HepG2 (cell line): ENCODE data around the gene DGAT2.
A peak's percentile ranks its signal among the peaks of the same experiment; 100 is the strongest.

Experiments used
- CTCF ChIP-seq: sonication (generic); formaldehyde crosslinking; IDR thresholded peaks from 2 replicates; pipeline ENCODE4 v1.5.0; 2020; ENCODE audit warnings: mild to moderate bottlenecking, missing genetic modification reagents, moderate library complexity
- EP300 ChIP-seq, 3 experiments: sonication (generic) in 1 of 3; formaldehyde crosslinking in 1 of 3; IDR thresholded peaks; 2 replicates each; pipeline versions ENCODE4 v1.5.1 to v1.6.1; 2011 to 2020; ENCODE audit warnings: low read depth in 2 of 3, low read length in 2 of 3, borderline replicate concordance in 1 of 3, improper control_type of control experiment in 1 of 3, mild to moderate bottlenecking in 1 of 3, missing genetic modification reagents in 1 of 3, moderate library complexity in 1 of 3
- HNRNPH1 ChIP-seq: fragments of 200-400 bp; formaldehyde crosslinking; optimal IDR thresholded peaks from 2 replicates; pipeline ENCODE3; 2017; ENCODE audit warnings: mild to moderate bottlenecking, low read depth, low read length
- JUND ChIP-seq: sonication (generic); formaldehyde crosslinking; IDR thresholded peaks from 2 replicates; pipeline ENCODE4 v1.8.0; 2022; ENCODE audit warnings: mild to moderate bottlenecking, missing genetic modification reagents
- MEIS1 ChIP-seq: sonication (generic); formaldehyde crosslinking; IDR thresholded peaks from 2 replicates; pipeline ENCODE4 v1.9.0; 2021; ENCODE audit warnings: mild to moderate bottlenecking, missing genetic modification reagents, moderate library complexity, borderline replicate concordance
- POGK ChIP-seq: sonication (generic); formaldehyde crosslinking; conservative IDR thresholded peaks from 2 replicates; pipeline ENCODE4 v1.8.0; 2022; ENCODE audit warnings: mild to moderate bottlenecking, moderate library complexity, missing genetic modification reagents
- RNF2 ChIP-seq: fragments of 450-650 bp; conservative IDR thresholded peaks from 2 replicates; pipeline ENCODE4 v1.6.1; 2016; ENCODE audit warnings: low read depth
- SUZ12 ChIP-seq: fragments of 150-350 bp; IDR thresholded peaks from 2 replicates; pipeline ENCODE4 v1.6.1; 2014; ENCODE audit warnings: low read depth, low read length

- TF ChIP-seq MEIS1 (CRISPR knock-in tag) (no peak), RNF2 (no peak), EP300 (IDR thresholded peaks at IDR 0.05; ENCODE audit: low read depth in 2 of 2, low read length in 2 of 2) (peak in 1 of 2 experiments; percentile 83; a peak in 3 of 4 replicates), EP300 (CRISPR knock-in tag; IDR thresholded peaks at IDR 0.05; ENCODE audit: borderline replicate concordance) (peak; percentile 51; the same call in 1 of the 2 replicates), POGK (CRISPR knock-in tag) (no peak), CTCF (CRISPR knock-in tag) (no peak), SUZ12 (no peak), JUND (no peak; the same call in 1 of the 2 replicates), HNRNPH1 (no peak)
Observed at GRCh38 chr11:75743711-75744563, 24.6 kb upstream of the DGAT2 start.
